MM.1S (cell line): ENCODE results near the gene HGFAC.

Source experiments
- EZH2phosphoT487 ChIP-seq: fragments of 300-600 bp; sonication (generic); IDR thresholded peaks from 2 replicates; pipeline ENCODE4 v1.6.1; 2018; ENCODE audit warnings: antibody characterized with exemption, low read length
- TF ChIP-seq, protein P1 (sequence below): fragments of 300-600 bp; sonication (generic); IDR thresholded peaks from 2 replicates; pipeline ENCODE4 v1.5.1; 2016; ENCODE audit warnings: antibody characterized with exemption, low read length, mixed read lengths

DNA sequence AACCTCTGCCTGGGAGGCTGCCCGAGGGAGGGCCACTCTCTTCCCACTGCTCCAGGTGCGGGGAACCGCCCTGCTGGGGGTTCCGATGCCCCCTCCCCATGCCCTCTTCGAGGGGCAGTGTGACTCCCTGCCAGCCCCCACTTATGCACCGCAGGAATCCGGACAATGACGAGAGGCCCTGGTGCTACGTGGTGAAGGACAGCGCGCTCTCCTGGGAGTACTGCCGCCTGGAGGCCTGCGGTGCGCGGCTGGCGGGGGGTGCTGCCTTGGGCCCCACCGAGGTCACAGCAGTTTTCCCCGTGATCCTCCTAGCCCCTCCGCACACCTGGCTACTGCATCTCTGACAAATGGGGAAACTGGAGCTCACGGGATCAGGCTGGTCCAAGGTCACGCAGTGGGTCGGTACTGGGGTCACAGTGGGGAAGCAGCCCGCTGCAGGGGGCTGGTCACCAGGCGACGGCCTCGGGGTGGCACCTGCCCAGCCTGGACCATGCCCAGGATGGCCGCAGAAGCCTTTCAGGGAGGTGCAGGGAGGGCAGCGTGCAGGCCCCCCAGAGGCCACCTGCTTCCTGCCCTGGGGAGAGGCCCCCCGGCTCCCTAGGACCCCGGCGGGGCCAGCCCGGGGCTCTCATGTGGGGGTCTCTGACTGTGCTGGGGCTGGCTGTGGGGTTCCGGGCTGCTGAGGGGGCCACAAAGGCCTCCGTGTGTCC is 3.5 kb downstream of the HGFAC start:
- TF ChIP-seq, protein P1, sequence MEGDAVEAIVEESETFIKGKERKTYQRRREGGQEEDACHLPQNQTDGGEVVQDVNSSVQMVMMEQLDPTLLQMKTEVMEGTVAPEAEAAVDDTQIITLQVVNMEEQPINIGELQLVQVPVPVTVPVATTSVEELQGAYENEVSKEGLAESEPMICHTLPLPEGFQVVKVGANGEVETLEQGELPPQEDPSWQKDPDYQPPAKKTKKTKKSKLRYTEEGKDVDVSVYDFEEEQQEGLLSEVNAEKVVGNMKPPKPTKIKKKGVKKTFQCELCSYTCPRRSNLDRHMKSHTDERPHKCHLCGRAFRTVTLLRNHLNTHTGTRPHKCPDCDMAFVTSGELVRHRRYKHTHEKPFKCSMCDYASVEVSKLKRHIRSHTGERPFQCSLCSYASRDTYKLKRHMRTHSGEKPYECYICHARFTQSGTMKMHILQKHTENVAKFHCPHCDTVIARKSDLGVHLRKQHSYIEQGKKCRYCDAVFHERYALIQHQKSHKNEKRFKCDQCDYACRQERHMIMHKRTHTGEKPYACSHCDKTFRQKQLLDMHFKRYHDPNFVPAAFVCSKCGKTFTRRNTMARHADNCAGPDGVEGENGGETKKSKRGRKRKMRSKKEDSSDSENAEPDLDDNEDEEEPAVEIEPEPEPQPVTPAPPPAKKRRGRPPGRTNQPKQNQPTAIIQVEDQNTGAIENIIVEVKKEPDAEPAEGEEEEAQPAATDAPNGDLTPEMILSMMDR = no peak
- no peak for TF ChIP-seq EZH2phosphoT487
